Measurements from ENCODE around the gene DPCD.

DNA sequence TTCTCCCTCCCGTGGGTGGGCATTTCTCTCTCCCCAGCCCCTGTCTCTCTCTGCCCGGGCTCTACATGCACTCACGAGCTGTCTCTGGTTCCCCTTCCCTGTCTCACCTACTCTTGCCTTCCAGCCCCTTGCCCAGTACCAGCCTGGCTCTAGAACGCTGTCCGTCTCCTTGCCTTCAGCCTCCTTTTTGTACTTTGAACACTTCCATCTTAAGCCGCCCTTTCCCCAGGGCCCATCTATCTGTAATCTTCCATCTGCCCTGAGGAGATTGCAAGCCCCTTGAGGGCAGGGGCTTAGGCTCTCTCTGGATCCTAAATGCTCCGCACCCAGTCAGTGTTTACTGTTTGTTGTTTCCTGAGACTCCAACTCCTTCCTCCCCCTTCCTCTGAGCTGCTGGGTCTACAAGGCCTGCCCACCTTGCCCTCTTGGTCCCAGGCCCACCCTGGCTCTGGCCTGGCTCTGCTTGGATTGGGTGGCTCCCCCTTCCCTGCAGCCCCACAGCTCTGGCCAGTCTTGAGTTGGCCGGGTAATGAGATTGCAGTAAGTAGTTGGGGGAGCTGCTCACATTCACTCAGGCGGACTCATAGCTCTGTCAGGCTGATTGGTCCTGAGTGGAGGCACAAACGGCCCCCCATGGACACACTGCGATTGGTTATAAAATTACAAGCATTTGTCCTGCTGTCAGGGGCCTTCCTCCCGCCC lies 28.4 kb upstream of the DPCD start:
- TF ChIP-seq, protein P1, sequence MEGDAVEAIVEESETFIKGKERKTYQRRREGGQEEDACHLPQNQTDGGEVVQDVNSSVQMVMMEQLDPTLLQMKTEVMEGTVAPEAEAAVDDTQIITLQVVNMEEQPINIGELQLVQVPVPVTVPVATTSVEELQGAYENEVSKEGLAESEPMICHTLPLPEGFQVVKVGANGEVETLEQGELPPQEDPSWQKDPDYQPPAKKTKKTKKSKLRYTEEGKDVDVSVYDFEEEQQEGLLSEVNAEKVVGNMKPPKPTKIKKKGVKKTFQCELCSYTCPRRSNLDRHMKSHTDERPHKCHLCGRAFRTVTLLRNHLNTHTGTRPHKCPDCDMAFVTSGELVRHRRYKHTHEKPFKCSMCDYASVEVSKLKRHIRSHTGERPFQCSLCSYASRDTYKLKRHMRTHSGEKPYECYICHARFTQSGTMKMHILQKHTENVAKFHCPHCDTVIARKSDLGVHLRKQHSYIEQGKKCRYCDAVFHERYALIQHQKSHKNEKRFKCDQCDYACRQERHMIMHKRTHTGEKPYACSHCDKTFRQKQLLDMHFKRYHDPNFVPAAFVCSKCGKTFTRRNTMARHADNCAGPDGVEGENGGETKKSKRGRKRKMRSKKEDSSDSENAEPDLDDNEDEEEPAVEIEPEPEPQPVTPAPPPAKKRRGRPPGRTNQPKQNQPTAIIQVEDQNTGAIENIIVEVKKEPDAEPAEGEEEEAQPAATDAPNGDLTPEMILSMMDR (IDR thresholded peaks at IDR 0.05; ENCODE audit: low read depth, low read length, missing input control): no peak
- no peak for TF ChIP-seq FOXA1 (IDR thresholded peaks at IDR 0.05)
- TF ChIP-seq HNF4G (IDR thresholded peaks at IDR 0.05): no peak
- no peak for TF ChIP-seq RXRA (IDR thresholded peaks at IDR 0.05)
- no peak for TF ChIP-seq YY1 (IDR thresholded peaks at IDR 0.05)
- TF ChIP-seq, protein P2, sequence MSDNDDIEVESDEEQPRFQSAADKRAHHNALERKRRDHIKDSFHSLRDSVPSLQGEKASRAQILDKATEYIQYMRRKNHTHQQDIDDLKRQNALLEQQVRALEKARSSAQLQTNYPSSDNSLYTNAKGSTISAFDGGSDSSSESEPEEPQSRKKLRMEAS (IDR thresholded peaks at IDR 0.05): no peak
- no peak for TF ChIP-seq HNF4A (conservative IDR thresholded peaks at IDR 0.05)
- no peak for TF ChIP-seq SP1 (IDR thresholded peaks at IDR 0.05)
- TF ChIP-seq, protein P3, sequence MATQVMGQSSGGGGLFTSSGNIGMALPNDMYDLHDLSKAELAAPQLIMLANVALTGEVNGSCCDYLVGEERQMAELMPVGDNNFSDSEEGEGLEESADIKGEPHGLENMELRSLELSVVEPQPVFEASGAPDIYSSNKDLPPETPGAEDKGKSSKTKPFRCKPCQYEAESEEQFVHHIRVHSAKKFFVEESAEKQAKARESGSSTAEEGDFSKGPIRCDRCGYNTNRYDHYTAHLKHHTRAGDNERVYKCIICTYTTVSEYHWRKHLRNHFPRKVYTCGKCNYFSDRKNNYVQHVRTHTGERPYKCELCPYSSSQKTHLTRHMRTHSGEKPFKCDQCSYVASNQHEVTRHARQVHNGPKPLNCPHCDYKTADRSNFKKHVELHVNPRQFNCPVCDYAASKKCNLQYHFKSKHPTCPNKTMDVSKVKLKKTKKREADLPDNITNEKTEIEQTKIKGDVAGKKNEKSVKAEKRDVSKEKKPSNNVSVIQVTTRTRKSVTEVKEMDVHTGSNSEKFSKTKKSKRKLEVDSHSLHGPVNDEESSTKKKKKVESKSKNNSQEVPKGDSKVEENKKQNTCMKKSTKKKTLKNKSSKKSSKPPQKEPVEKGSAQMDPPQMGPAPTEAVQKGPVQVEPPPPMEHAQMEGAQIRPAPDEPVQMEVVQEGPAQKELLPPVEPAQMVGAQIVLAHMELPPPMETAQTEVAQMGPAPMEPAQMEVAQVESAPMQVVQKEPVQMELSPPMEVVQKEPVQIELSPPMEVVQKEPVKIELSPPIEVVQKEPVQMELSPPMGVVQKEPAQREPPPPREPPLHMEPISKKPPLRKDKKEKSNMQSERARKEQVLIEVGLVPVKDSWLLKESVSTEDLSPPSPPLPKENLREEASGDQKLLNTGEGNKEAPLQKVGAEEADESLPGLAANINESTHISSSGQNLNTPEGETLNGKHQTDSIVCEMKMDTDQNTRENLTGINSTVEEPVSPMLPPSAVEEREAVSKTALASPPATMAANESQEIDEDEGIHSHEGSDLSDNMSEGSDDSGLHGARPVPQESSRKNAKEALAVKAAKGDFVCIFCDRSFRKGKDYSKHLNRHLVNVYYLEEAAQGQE (IDR thresholded peaks at IDR 0.05): no peak
- no peak for TF ChIP-seq GABPA (IDR thresholded peaks at IDR 0.05 in 1 of 2, conservative IDR thresholded peaks at IDR 0.05 in 1 of 2)
- no peak for TF ChIP-seq JUND (IDR thresholded peaks at IDR 0.05)
- TF ChIP-seq TAF1 (conservative IDR thresholded peaks at IDR 0.05): no peak
- TF ChIP-seq, protein P4, sequence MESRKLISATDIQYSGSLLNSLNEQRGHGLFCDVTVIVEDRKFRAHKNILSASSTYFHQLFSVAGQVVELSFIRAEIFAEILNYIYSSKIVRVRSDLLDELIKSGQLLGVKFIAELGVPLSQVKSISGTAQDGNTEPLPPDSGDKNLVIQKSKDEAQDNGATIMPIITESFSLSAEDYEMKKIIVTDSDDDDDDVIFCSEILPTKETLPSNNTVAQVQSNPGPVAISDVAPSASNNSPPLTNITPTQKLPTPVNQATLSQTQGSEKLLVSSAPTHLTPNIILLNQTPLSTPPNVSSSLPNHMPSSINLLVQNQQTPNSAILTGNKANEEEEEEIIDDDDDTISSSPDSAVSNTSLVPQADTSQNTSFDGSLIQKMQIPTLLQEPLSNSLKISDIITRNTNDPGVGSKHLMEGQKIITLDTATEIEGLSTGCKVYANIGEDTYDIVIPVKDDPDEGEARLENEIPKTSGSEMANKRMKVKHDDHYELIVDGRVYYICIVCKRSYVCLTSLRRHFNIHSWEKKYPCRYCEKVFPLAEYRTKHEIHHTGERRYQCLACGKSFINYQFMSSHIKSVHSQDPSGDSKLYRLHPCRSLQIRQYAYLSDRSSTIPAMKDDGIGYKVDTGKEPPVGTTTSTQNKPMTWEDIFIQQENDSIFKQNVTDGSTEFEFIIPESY (IDR thresholded peaks at IDR 0.05): no peak
- no peak for TF ChIP-seq EGR1 (IDR thresholded peaks at IDR 0.05; ENCODE audit: low read depth in 2 of 2)

Data from liver (tissue), 3 donors.